Right lung (tissue), 5 donors: ENCODE results near the gene OGFR. TPM values are rescaled to one million over a fixed set of nuclear protein-coding genes. Genes with fewer than 3 reads are reported as not detected.
"Not testable (repeated sequence)": the region's sequence is repeated elsewhere in the genome, so short reads cannot be mapped to it uniquely, and the experiment has no call there.

Experiments used
- DNase-seq, 2 donors: peaks; one replicate each; pipeline ENCODE4 v3.0.0-alpha.2; 2013
- polyA plus RNA-seq, 5 donors: library from polyadenylated mRNA; unstranded; fragments of 120-200 nt; gene quantifications; one replicate each; pipeline versions ENCODE4 v1.2.1 to v1.2.3, GENCODE V29; 2013; ENCODE audit warnings: inconsistent platforms in 1 of 5, low replicate concordance in 1 of 5; ENCODE audit not compliant: insufficient read length in 5 of 5, insufficient read depth in 1 of 5

Gene OGFR
- polyA plus RNA-seq, 5 donors: 19.3 to 38.0 (median 27.3) TPM

GRCh38 chr20:62837790-62838127 is 33.1 kb downstream of the OGFR start:
- DNase-seq: no peak

- DNase-seq: no peak
These were observed 33.7 kb downstream of the OGFR start for GRCh38 chr20:62838128-62838891.

- DNase-seq: no peak
These were observed 34.6 kb downstream of the OGFR start for GRCh38 chr20:62839261-62839660.

- no peak for DNase-seq
These were observed 35.2 kb downstream of the OGFR start for GRCh38 chr20:62839816-62840215.

GRCh38 chr20:62840244-62841197 is 35.9 kb downstream of the OGFR start:
- no peak for DNase-seq

- DNase-seq: no peak
These were observed 37.1 kb downstream of the OGFR start for GRCh38 chr20:62841705-62842212.

GRCh38 chr20:62843656-62844055 is 39.0 kb downstream of the OGFR start:
- no peak for DNase-seq

- no peak for DNase-seq
These were observed 39.5 kb downstream of the OGFR start for GRCh38 chr20:62844182-62844581.

GRCh38 chr20:62845416-62846160 is 41.0 kb downstream of the OGFR start:
- no peak for DNase-seq

GRCh38 chr20:62846166-62846890 is 41.7 kb downstream of the OGFR start:
- DNase-seq: no peak

- DNase-seq: not testable (repeated sequence)
These were observed 44.3 kb downstream of the OGFR start for GRCh38 chr20:62848917-62849316.

- no peak for DNase-seq
These were observed 44.8 kb downstream of the OGFR start for GRCh38 chr20:62849431-62849830.

GRCh38 chr20:62850333-62850974 is 45.8 kb downstream of the OGFR start:
- no peak for DNase-seq

- DNase-seq: no peak
These were observed 47.6 kb downstream of the OGFR start for GRCh38 chr20:62852196-62852595.

- DNase-seq: no peak
These were observed 48.2 kb downstream of the OGFR start for GRCh38 chr20:62852841-62853240.

GRCh38 chr20:62853304-62853703 is 48.7 kb downstream of the OGFR start:
- not testable (repeated sequence) for DNase-seq

- DNase-seq: no peak
These were observed 49.5 kb downstream of the OGFR start for GRCh38 chr20:62854121-62854520.

- no peak for DNase-seq
These were observed 50.5 kb downstream of the OGFR start for GRCh38 chr20:62855120-62855519.

- DNase-seq: no peak
These were observed 52.4 kb downstream of the OGFR start for GRCh38 chr20:62856931-62857619.
